ENCODE results near the gene CDYL.

DNA sequence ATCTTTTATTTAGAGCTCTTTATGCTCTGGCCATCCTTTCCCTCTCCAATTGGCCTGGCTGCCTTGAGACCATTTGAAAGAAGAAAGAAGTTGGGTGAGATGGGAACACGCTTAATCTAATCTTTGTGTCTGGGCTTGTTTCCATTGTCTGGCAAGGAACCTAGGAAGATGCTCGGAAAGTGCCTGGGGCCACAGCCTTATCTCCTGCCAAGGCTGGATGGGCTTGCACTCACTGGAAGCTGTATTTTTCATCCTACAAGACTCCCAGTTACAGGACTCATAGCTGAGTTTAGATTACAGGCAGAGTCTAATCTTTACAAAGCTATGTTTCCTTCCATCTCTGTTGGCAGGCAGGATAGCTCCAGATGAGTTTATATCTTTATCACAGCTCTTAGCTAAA, 33.1 kb upstream of the CDYL start:
- TF ChIP-seq, protein P1, sequence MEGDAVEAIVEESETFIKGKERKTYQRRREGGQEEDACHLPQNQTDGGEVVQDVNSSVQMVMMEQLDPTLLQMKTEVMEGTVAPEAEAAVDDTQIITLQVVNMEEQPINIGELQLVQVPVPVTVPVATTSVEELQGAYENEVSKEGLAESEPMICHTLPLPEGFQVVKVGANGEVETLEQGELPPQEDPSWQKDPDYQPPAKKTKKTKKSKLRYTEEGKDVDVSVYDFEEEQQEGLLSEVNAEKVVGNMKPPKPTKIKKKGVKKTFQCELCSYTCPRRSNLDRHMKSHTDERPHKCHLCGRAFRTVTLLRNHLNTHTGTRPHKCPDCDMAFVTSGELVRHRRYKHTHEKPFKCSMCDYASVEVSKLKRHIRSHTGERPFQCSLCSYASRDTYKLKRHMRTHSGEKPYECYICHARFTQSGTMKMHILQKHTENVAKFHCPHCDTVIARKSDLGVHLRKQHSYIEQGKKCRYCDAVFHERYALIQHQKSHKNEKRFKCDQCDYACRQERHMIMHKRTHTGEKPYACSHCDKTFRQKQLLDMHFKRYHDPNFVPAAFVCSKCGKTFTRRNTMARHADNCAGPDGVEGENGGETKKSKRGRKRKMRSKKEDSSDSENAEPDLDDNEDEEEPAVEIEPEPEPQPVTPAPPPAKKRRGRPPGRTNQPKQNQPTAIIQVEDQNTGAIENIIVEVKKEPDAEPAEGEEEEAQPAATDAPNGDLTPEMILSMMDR (IDR thresholded peaks at IDR 0.05; ENCODE audit: low read depth, low read length) = no peak
- no peak for TF ChIP-seq EZH2phosphoT487 (IDR thresholded peaks at IDR 0.05; ENCODE audit: low read depth)

Data from OCI-LY3 (cell line).